Measurements from ENCODE around the gene VSTM4. TPM values are rescaled to one million over a fixed set of nuclear protein-coding genes. Genes with fewer than 3 reads are reported as not detected.

The VSTM4 gene
- total RNA-seq, 4 donors from 2014 or later, result 4.0 to 6.0 (median 4.6) TPM

DNA sequence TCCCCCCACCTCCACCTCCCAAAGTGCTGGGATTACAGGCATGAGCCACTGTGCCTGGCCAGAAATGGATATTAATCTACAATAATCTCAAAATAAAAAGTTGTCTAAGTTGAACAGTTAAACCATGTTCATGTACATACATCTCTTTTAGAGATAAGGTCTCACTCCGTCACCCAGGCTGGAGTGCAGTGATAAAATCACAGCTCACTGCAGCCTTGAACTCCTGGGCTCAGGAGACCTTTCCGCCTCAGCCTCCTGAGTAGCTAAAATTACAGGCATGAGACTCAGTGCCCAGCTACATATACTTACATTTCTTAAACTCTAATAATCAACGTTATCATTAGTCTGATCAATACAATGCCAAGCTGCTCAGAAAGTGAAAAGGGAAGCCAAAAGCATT, 36.2 kb downstream of the VSTM4 start:
- H3K9me3 ChIP-seq, result no peaks in the 10 kb centered on the region
- no peak for DNase-seq (ENCODE audit: low spot score in 2 of 2)
- no peak overlapping the region for H3K4me3 ChIP-seq
- no peaks in the 10 kb centered on the region for H3K27me3 ChIP-seq
- WGBS, result 71% methylated on average over 3 of the region's 3 CpGs
- H3K27ac ChIP-seq, result no peak overlapping the region
- peaks cover 7% of the 10 kb centered on the region for H3K36me3 ChIP-seq
- peaks cover 33% of the 10 kb centered on the region for H3K4me1 ChIP-seq
- no peak for TF ChIP-seq POLR2AphosphoS5 (IDR thresholded peaks at IDR 0.05)
- no peak for TF ChIP-seq POLR2A (IDR thresholded peaks at IDR 0.05)
- TF ChIP-seq, protein P1, sequence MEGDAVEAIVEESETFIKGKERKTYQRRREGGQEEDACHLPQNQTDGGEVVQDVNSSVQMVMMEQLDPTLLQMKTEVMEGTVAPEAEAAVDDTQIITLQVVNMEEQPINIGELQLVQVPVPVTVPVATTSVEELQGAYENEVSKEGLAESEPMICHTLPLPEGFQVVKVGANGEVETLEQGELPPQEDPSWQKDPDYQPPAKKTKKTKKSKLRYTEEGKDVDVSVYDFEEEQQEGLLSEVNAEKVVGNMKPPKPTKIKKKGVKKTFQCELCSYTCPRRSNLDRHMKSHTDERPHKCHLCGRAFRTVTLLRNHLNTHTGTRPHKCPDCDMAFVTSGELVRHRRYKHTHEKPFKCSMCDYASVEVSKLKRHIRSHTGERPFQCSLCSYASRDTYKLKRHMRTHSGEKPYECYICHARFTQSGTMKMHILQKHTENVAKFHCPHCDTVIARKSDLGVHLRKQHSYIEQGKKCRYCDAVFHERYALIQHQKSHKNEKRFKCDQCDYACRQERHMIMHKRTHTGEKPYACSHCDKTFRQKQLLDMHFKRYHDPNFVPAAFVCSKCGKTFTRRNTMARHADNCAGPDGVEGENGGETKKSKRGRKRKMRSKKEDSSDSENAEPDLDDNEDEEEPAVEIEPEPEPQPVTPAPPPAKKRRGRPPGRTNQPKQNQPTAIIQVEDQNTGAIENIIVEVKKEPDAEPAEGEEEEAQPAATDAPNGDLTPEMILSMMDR (IDR thresholded peaks at IDR 0.05), result no peak
- no peak for TF ChIP-seq EP300 (IDR thresholded peaks at IDR 0.05)

DNA sequence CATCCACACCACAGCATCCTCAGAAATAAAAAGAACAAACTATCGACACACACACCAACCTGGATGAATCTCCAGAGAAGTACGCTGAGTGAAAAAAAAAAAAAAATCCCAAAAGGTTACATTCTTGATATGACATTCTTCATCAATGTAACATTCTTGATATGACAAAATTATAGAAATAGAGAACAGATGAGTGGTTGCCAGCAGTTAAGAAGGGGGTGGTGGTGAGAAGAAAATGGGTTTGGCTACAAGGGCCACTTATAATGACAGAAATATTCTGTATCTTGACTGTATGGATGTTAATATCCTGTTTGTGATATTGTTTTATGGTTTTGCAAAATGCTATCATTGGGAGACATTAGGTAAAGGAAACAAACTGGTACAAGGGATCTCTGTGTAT, 36.9 kb downstream of the VSTM4 start:
- whole genome bisulfite sequencing, result 84% methylated on average over 2 of the region's 2 CpGs
- no peak overlapping the region for H3K27ac ChIP-seq
- TF ChIP-seq POLR2A (IDR thresholded peaks at IDR 0.05) (no peak), EP300 (IDR thresholded peaks at IDR 0.05) (no peak), POLR2AphosphoS5 (IDR thresholded peaks at IDR 0.05) (no peak)
- TF ChIP-seq, protein P1 (IDR thresholded peaks at IDR 0.05), result no peak
- peaks cover 33% of the 10 kb centered on the region for H3K4me1 ChIP-seq
- no peaks in the 10 kb centered on the region for H3K9me3 ChIP-seq
- no peak for DNase-seq (ENCODE audit: low spot score in 2 of 2)
- no peak overlapping the region for H3K4me3 ChIP-seq
- no peaks in the 10 kb centered on the region for H3K27me3 ChIP-seq
- H3K36me3 ChIP-seq, result peaks cover 7% of the 10 kb centered on the region

DNA sequence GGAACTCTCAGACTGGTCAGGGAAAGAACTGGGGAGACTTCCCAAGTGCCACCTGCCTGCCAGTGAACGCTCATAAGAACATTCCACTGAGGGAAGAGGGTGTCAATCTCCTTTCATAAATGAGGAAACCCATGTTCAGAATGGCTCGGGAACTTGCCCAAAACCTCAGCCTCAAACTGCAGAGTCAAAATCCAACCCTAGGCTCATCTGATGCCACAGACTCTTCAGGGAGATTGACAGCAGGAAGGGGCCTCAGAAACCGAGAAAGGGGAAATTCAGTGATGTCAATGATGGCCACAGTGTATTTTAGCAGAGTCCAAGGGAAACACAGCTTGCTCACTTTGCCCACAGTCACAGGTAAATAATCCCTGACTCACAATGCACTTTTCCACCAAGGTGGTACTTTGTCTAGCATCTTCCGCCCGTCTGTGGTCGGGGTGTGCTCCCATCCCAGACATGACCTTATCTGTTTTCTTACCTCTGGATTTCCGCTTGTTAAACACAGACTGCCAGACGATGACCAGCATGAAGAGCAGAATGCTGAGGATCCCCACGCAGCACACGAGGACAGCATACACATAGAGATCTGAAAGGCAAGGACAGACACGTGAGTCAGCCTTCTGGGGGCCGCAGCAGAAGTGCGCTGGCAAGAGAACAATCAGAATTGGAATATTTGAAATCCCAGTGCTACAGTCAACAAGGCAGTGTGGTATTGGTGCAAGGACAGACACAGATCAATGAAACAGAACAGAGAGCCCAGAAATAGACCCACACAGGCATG, 38.4 kb downstream of the VSTM4 start:
- Histone ChIP-seq H3K4me3 (no peak overlapping the region), H3K4me1 (peaks cover 29% of the 10 kb centered on the region), H3K27me3 (no peaks in the 10 kb centered on the region), H3K27ac (no peak overlapping the region), H3K36me3 (peaks cover 7% of the 10 kb centered on the region), H3K9me3 (no peaks in the 10 kb centered on the region)
- 62% methylated on average over 13 of the region's 13 CpGs for WGBS
- TF ChIP-seq POLR2A (IDR thresholded peaks at IDR 0.05) (no peak), EP300 (IDR thresholded peaks at IDR 0.05) (no peak), POLR2AphosphoS5 (IDR thresholded peaks at IDR 0.05) (no peak)
- TF ChIP-seq, protein P1 (IDR thresholded peaks at IDR 0.05), result no peak
- no peak for DNase-seq (ENCODE audit: low spot score in 2 of 2)

DNA sequence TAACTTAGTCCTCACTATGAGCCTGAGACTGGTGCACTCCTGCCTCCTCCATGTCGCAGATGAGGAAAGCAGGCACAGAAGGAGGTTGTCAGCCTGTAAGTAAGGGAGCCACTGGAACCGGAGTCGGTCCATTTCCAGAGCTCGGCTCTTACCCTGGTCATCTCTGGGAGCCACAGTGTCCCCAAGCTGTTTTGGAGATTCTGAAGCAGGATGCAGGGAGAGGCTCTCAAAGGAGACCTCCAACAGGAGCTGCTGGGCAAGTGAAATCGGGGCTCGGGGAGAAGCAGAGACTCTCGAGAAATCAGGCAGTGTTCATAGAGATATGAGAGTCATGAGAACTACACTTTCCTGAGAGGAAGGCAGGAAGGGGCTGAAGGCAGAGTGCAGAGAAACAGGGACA, 39.0 kb downstream of the VSTM4 start:
- Histone ChIP-seq H3K27ac (no peak overlapping the region), H3K9me3 (no peaks in the 10 kb centered on the region), H3K4me1 (peaks cover 28% of the 10 kb centered on the region), H3K36me3 (peaks cover 7% of the 10 kb centered on the region), H3K27me3 (no peaks in the 10 kb centered on the region), H3K4me3 (no peak overlapping the region)
- WGBS, result 86% methylated on average over 7 of the region's 7 CpGs
- TF ChIP-seq POLR2AphosphoS5 (IDR thresholded peaks at IDR 0.05), result no peak
- TF ChIP-seq, protein P1 (IDR thresholded peaks at IDR 0.05), result no peak
- TF ChIP-seq EP300 (IDR thresholded peaks at IDR 0.05), result no peak
- TF ChIP-seq POLR2A (IDR thresholded peaks at IDR 0.05), result no peak
- no peak for DNase-seq (ENCODE audit: low spot score in 2 of 2)

DNA sequence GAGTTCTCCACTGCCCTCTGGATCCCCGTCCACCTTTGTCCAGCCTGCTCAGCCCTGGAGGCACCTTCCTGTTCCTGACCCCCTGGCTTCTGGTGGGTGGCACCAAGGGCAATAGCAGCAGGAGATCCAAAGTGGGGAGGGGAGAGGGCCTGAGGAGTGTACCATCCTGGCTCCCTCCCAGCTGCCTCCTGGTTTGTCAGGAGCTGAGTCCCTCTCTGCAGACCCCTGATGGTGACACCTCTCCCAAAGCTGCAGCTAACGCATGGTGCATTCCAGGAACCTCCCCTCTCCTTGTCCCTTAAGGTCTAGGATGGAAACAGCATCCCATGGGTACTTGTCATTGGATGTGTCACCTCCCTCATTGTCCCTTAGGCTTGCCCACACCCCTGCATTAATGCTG, 39.6 kb downstream of the VSTM4 start:
- Histone ChIP-seq H3K9me3 (no peaks in the 10 kb centered on the region), H3K36me3 (peaks cover 7% of the 10 kb centered on the region), H3K27me3 (no peaks in the 10 kb centered on the region), H3K4me1 (peaks cover 29% of the 10 kb centered on the region), H3K27ac (no peak overlapping the region), H3K4me3 (no peak overlapping the region)
- 95% methylated on average over 2 of the region's 2 CpGs for WGBS
- no peak for DNase-seq (ENCODE audit: low spot score in 2 of 2)
- TF ChIP-seq POLR2AphosphoS5 (IDR thresholded peaks at IDR 0.05) (no peak), EP300 (IDR thresholded peaks at IDR 0.05) (no peak), POLR2A (IDR thresholded peaks at IDR 0.05) (no peak)
- TF ChIP-seq, protein P1 (IDR thresholded peaks at IDR 0.05), result no peak

Measured in suprapubic skin (tissue), 4 donors.